HEK293 (cell line): ENCODE data around the gene SRSF9.

ENCODE experiments used
- CTCF ChIP-seq: fragments of 450-650 bp; formaldehyde crosslinking; IDR thresholded peaks from 2 replicates; pipeline ENCODE4 v1.5.1; 2016; ENCODE audit warnings: missing biosample characterization, missing genetic modification characterization
- ELK4 ChIP-seq: IDR thresholded peaks from 2 replicates; pipeline ENCODE4 v1.6.1; 2011; ENCODE audit warnings: mild to moderate bottlenecking, low read depth, low read length, borderline replicate concordance
- HOXA7 ChIP-seq: sonication (generic); formaldehyde crosslinking; IDR thresholded peaks from 2 replicates; pipeline ENCODE4 v1.8.1; 2022; ENCODE audit warnings: missing genetic modification reagents, borderline replicate concordance
- MEIS1 ChIP-seq: sonication (generic); formaldehyde crosslinking; IDR thresholded peaks from 2 replicates; pipeline ENCODE4 v1.8.1; 2022; ENCODE audit warnings: missing genetic modification reagents, mild to moderate bottlenecking, borderline replicate concordance
- ZNF274 ChIP-seq, 2 experiments: fragments of 200-500 bp in 1 of 2; fragments of 450-650 bp in 1 of 2; sonication (Bioruptor generic) in 1 of 2; formaldehyde crosslinking in 1 of 2; IDR thresholded peaks; 2 replicates each; pipeline versions ENCODE4 v1.5.1 to v1.6.1; 2014 to 2016; ENCODE audit warnings: borderline replicate concordance in 1 of 2, inconsistent platforms in 1 of 2, low read length in 1 of 2, missing biosample characterization in 1 of 2, missing genetic modification characterization in 1 of 2
- ZNF324 ChIP-seq: fragments of 450-650 bp; formaldehyde crosslinking; IDR thresholded peaks from 2 replicates; pipeline ENCODE4 v1.5.1; 2016; ENCODE audit warnings: missing biosample characterization, missing genetic modification characterization
- ZNF561 ChIP-seq: fragments of 450-650 bp; IDR thresholded peaks from 2 replicates; pipeline ENCODE4 v1.5.1; 2018; ENCODE audit warnings: missing biosample characterization, missing genetic modification characterization, borderline replicate concordance
- ZNF791 ChIP-seq: fragments of 450-650 bp; formaldehyde crosslinking; IDR thresholded peaks from 2 replicates; pipeline ENCODE4 v1.5.1; 2016; ENCODE audit warnings: missing biosample characterization, missing genetic modification characterization

GRCh38 chr12:120475643-120476042 lies 6.1 kb upstream of the SRSF9 start:
- TF ChIP-seq CTCF (no peak), ELK4 (no peak), ZNF561 (tag by site-specific recombination) (no peak), HOXA7 (CRISPR knock-in tag) (no peak), ZNF274 (IDR thresholded peaks at IDR 0.05; ENCODE audit: low read length) (no peak), ZNF274 (tag by site-specific recombination; IDR thresholded peaks at IDR 0.05; ENCODE audit: borderline replicate concordance) (no peak), ZNF324 (tag by site-specific recombination) (no peak), MEIS1 (CRISPR knock-in tag) (no peak), ZNF791 (tag by site-specific recombination) (no peak)
